COLO668 (cell line): ENCODE data around the gene NUBP1.
"Not testable (repeated sequence)": the region's sequence is repeated elsewhere in the genome, so short reads cannot be mapped to it uniquely, and the experiment has no call there.

Experiments used
- DNase-seq: peaks from one replicate; lab custom pipeline; 2025; ENCODE audit not compliant: unreplicated experiment; lab: John Stamatoyannopoulos, UW

NUBP1 gene

GRCh38 chr16:10743610-10744369, at the start of gene NUBP1:
TSS of gene NUBP1 (plus strand) at chr16:10743842. CDS start at chr16:10743864, 22 bp downstream.
- DNase-seq, result peak; percentile 95

GRCh38 chr16:10693889-10694288, 49.8 kb upstream of the NUBP1 start:
- DNase-seq, result no peak

GRCh38 chr16:10694306-10694705, 49.3 kb upstream of the NUBP1 start:
- DNase-seq, result no peak

- DNase-seq, result no peak
Observed at GRCh38 chr16:10694830-10695229, 48.8 kb upstream of the NUBP1 start, which contains the start of gene TEKT5. TSS of gene TEKT5 (minus strand) at chr16:10694930. CDS start at chr16:10694873, 57 bp downstream.

GRCh38 chr16:10699756-10700155, 43.9 kb upstream of the NUBP1 start:
- DNase-seq, result no peak

- no peak for DNase-seq
Observed at GRCh38 chr16:10708969-10709368, 34.7 kb upstream of the NUBP1 start.

- no peak for DNase-seq
Observed at GRCh38 chr16:10728003-10728887, 15.4 kb upstream of the NUBP1 start.

- DNase-seq, result peak; percentile 42
Observed at GRCh38 chr16:10729104-10730048, 14.3 kb upstream of the NUBP1 start.

GRCh38 chr16:10731790-10732189, 11.9 kb upstream of the NUBP1 start:
- DNase-seq, result no peak

GRCh38 chr16:10737068-10737625, 6.5 kb upstream of the NUBP1 start:
- DNase-seq, result peak; percentile 38

GRCh38 chr16:10738231-10739077, 5.2 kb upstream of the NUBP1 start:
- no peak for DNase-seq

GRCh38 chr16:10740000-10740844, 3.4 kb upstream of the NUBP1 start:
- DNase-seq, result no peak

- DNase-seq, result no peak
Observed at GRCh38 chr16:10740845-10741208, 2.8 kb upstream of the NUBP1 start.

GRCh38 chr16:10741249-10741648, 2.4 kb upstream of the NUBP1 start:
- DNase-seq, result not testable (repeated sequence)

GRCh38 chr16:10741844-10742243, 1.8 kb upstream of the NUBP1 start:
- peak; percentile 2 for DNase-seq

GRCh38 chr16:10743227-10743609, 424 bp upstream of the NUBP1 start:
- DNase-seq, result no peak

GRCh38 chr16:10744370-10745030, 858 bp downstream of the NUBP1 start:
- peak; percentile 44 for DNase-seq

GRCh38 chr16:10745841-10746240, 2.2 kb downstream of the NUBP1 start:
- no peak for DNase-seq
